Activated T-cell treated with anti-CD3 and anti-CD28 coated beads for 1 hour (primary cell): Measurements from ENCODE around the gene ADGRL3.

Source experiments
- DNase-seq: peaks from one replicate; pipeline ENCODE4 v3.0.0-alpha.2; 2020; ENCODE audit warnings: low read depth

The ADGRL3 gene

GRCh38 chr4:61997831-61998230 lies 797.7 kb downstream of the ADGRL3 start:
- no peak for DNase-seq

- DNase-seq, result no peak
Observed at GRCh38 chr4:62003695-62004094, 803.6 kb downstream of the ADGRL3 start.

- DNase-seq, result no peak
Observed at GRCh38 chr4:62004881-62005280, 804.8 kb downstream of the ADGRL3 start.

GRCh38 chr4:62006108-62006507 lies 806.0 kb downstream of the ADGRL3 start:
- no peak for DNase-seq

- no peak for DNase-seq
Observed at GRCh38 chr4:62015043-62015739, 815.1 kb downstream of the ADGRL3 start.

GRCh38 chr4:62018537-62018936 lies 818.4 kb downstream of the ADGRL3 start:
- DNase-seq, result no peak

GRCh38 chr4:62023633-62024032 lies 823.5 kb downstream of the ADGRL3 start:
- DNase-seq, result no peak

- no peak for DNase-seq
Observed at GRCh38 chr4:62028745-62029144, 828.6 kb downstream of the ADGRL3 start.

- DNase-seq, result no peak
Observed at GRCh38 chr4:62030958-62031357, 830.8 kb downstream of the ADGRL3 start.

- DNase-seq, result no peak
Observed at GRCh38 chr4:62037571-62037970, 837.4 kb downstream of the ADGRL3 start.

GRCh38 chr4:62051332-62051731 lies 851.2 kb downstream of the ADGRL3 start:
- no peak for DNase-seq

GRCh38 chr4:62053974-62054373 lies 853.8 kb downstream of the ADGRL3 start:
- no peak for DNase-seq

GRCh38 chr4:62057031-62057430 lies 856.9 kb downstream of the ADGRL3 start:
- no peak for DNase-seq

- no peak for DNase-seq
Observed at GRCh38 chr4:62058571-62058970, 858.4 kb downstream of the ADGRL3 start.

- DNase-seq, result no peak
Observed at GRCh38 chr4:62070291-62070852, 870.2 kb downstream of the ADGRL3 start.

- DNase-seq, result no peak
Observed at GRCh38 chr4:62075089-62075488, 875.0 kb downstream of the ADGRL3 start.

GRCh38 chr4:62075521-62075920 lies 875.4 kb downstream of the ADGRL3 start:
- no peak for DNase-seq

GRCh38 chr4:62077406-62077805 lies 877.3 kb downstream of the ADGRL3 start:
- no peak for DNase-seq

- DNase-seq, result no peak
Observed at GRCh38 chr4:62080431-62080830, 880.3 kb downstream of the ADGRL3 start.

GRCh38 chr4:62087706-62088105 lies 887.6 kb downstream of the ADGRL3 start:
- no peak for DNase-seq

GRCh38 chr4:62093735-62094134 lies 893.6 kb downstream of the ADGRL3 start:
- DNase-seq, result no peak

GRCh38 chr4:62096881-62097280 lies 896.8 kb downstream of the ADGRL3 start:
- DNase-seq, result no peak

- DNase-seq, result no peak
Observed at GRCh38 chr4:62115216-62115615, 915.1 kb downstream of the ADGRL3 start.

- DNase-seq, result no peak
Observed at GRCh38 chr4:62117886-62118285, 917.8 kb downstream of the ADGRL3 start.
